ENCODE data around the gene PAAF1.

GRCh38 chr11:73878771-73879170, 2.0 kb downstream of the PAAF1 start:
- TF ChIP-seq CEBPB (IDR thresholded peaks at IDR 0.05) (no peak), FOXM1 (IDR thresholded peaks at IDR 0.05; ENCODE audit: borderline replicate concordance, low read depth) (no peak), ZBTB7A (IDR thresholded peaks at IDR 0.05; ENCODE audit: low read depth) (no peak)
- TF ChIP-seq, protein P1, sequence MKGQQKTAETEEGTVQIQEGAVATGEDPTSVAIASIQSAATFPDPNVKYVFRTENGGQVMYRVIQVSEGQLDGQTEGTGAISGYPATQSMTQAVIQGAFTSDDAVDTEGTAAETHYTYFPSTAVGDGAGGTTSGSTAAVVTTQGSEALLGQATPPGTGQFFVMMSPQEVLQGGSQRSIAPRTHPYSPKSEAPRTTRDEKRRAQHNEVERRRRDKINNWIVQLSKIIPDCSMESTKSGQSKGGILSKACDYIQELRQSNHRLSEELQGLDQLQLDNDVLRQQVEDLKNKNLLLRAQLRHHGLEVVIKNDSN (IDR thresholded peaks at IDR 0.05), result no peak
